ENCODE measurements around the gene INPP5D.

The INPP5D gene

GRCh38 chr2:233075141-233075965, 15.2 kb downstream of the INPP5D start:
- DNase-seq (ENCODE audit: low read depth in 2 of 2), result no peak

GRCh38 chr2:233075966-233076339, 15.8 kb downstream of the INPP5D start:
- DNase-seq (ENCODE audit: low read depth in 2 of 2), result no peak

- DNase-seq (ENCODE audit: low read depth in 2 of 2), result no peak
Observed at GRCh38 chr2:233076749-233077148, 16.6 kb downstream of the INPP5D start.

- no peak for DNase-seq (ENCODE audit: low read depth in 2 of 2)
Observed at GRCh38 chr2:233079473-233079877, 19.3 kb downstream of the INPP5D start.

GRCh38 chr2:233079953-233080835, 20.1 kb downstream of the INPP5D start:
- no peak for DNase-seq (ENCODE audit: low read depth in 2 of 2)

- no peak for DNase-seq (ENCODE audit: low read depth in 2 of 2)
Observed at GRCh38 chr2:233080836-233081229, 20.7 kb downstream of the INPP5D start.

- peak in 1 of 2 experiments; percentile 58 for DNase-seq (ENCODE audit: low read depth in 2 of 2)
Observed at GRCh38 chr2:233081232-233081730, 21.1 kb downstream of the INPP5D start.

- DNase-seq (ENCODE audit: low read depth in 2 of 2), result no peak
Observed at GRCh38 chr2:233081731-233082221, 21.6 kb downstream of the INPP5D start.

- DNase-seq (ENCODE audit: low read depth in 2 of 2), result no peak
Observed at GRCh38 chr2:233082222-233082930, 22.2 kb downstream of the INPP5D start.

- DNase-seq (ENCODE audit: low read depth in 2 of 2), result no peak
Observed at GRCh38 chr2:233082931-233083755, 23.0 kb downstream of the INPP5D start.

- no peak for DNase-seq (ENCODE audit: low read depth in 2 of 2)
Observed at GRCh38 chr2:233083782-233084181, 23.6 kb downstream of the INPP5D start.

- DNase-seq (ENCODE audit: low read depth in 2 of 2), result no peak
Observed at GRCh38 chr2:233084488-233084887, 24.3 kb downstream of the INPP5D start.

- no peak for DNase-seq (ENCODE audit: low read depth in 2 of 2)
Observed at GRCh38 chr2:233085037-233085838, 25.1 kb downstream of the INPP5D start.

GRCh38 chr2:233085839-233086150, 25.7 kb downstream of the INPP5D start:
- no peak for DNase-seq (ENCODE audit: low read depth in 2 of 2)

GRCh38 chr2:233087713-233088112, 27.6 kb downstream of the INPP5D start:
- no peak for DNase-seq (ENCODE audit: low read depth in 2 of 2)

GRCh38 chr2:233088972-233089345, 28.8 kb downstream of the INPP5D start:
- DNase-seq (ENCODE audit: low read depth in 2 of 2), result no peak

- no peak for DNase-seq (ENCODE audit: low read depth in 2 of 2)
Observed at GRCh38 chr2:233089851-233090250, 29.7 kb downstream of the INPP5D start.

- DNase-seq (ENCODE audit: low read depth in 2 of 2), result no peak
Observed at GRCh38 chr2:233090879-233091278, 30.7 kb downstream of the INPP5D start.

- DNase-seq (ENCODE audit: low read depth in 2 of 2), result no peak
Observed at GRCh38 chr2:233091595-233092375, 31.6 kb downstream of the INPP5D start.

Data from stimulated activated CD4-positive, alpha-beta T cell treated with anti-CD3 and anti-CD28 coated beads, Interleukin-12 subunit alpha, Interleukin-12 subunit beta, amount 100 ng/mL, for 24 hours (primary cell).